ENCODE measurements around the gene PLCB4. TPM values are rescaled to one million over a fixed set of nuclear protein-coding genes. Genes with fewer than 3 reads are reported as not detected.

PLCB4 gene
- total and polyA plus RNA-seq, 4 experiments from 2014 or later, result not detected

GRCh38 chr20:9025643-9026042 is 43.2 kb upstream of the PLCB4 start:
- no peak overlapping the region for H3K4me3 ChIP-seq (ENCODE audit: low read length in 2 of 2)
- H3K27me3 Mint-ChIP-seq, result no peaks in the 10 kb centered on the region
- CTCF ChIA-PET (ENCODE audit: partially characterized antibody), result no interaction called here
- H3K36me3 ChIP-seq (ENCODE audit: insufficient read depth, low read length), result no peaks in the 10 kb centered on the region
- H3K27ac ChIP-seq (ENCODE audit: low read depth, low read length), result no peak overlapping the region
- no peaks in the 10 kb centered on the region for H3K9me3 ChIP-seq (ENCODE audit: control insufficient read depth in 1 of 2, low read length in 2 of 2)
- intact Hi-C loops (cut with micrococcal nuclease), result no loop called here
- H3K27me3 ChIP-seq (ENCODE audit: insufficient read depth, low read length), result no peaks in the 10 kb centered on the region
- H3K4me3 Mint-ChIP-seq, result no peak overlapping the region
- no peak for DNase-seq
- no peaks in the 10 kb centered on the region for H3K4me1 Mint-ChIP-seq
- POLR2A ChIA-PET (ENCODE audit: partially characterized antibody), result no interaction called here
- H3K36me3 Mint-ChIP-seq, result no peaks in the 10 kb centered on the region
- H3K9me3 Mint-ChIP-seq, result peaks cover 0 to 16% (median 5%) of the 10 kb centered on the region in 8 donors
- H3K27ac Mint-ChIP-seq, result no peak overlapping the region
- no peaks in the 10 kb centered on the region for H3K4me1 ChIP-seq (ENCODE audit: insufficient read depth, low read length)

- no peaks in the 10 kb centered on the region for H3K27me3 Mint-ChIP-seq
- Histone ChIP-seq H3K27ac (ENCODE audit: low read depth, low read length) (no peak overlapping the region), H3K27me3 (ENCODE audit: insufficient read depth, low read length) (no peaks in the 10 kb centered on the region), H3K4me1 (ENCODE audit: insufficient read depth, low read length) (no peaks in the 10 kb centered on the region), H3K36me3 (ENCODE audit: insufficient read depth, low read length) (no peaks in the 10 kb centered on the region), H3K9me3 (ENCODE audit: control insufficient read depth in 1 of 2, low read length in 2 of 2) (no peaks in the 10 kb centered on the region), H3K4me3 (ENCODE audit: low read length in 2 of 2) (no peak overlapping the region)
- POLR2A ChIA-PET (ENCODE audit: partially characterized antibody), result no interaction called here
- CTCF ChIA-PET (ENCODE audit: partially characterized antibody), result no interaction called here
- no peak for DNase-seq
- intact Hi-C loops (cut with micrococcal nuclease), result no loop called here
- H3K9me3 Mint-ChIP-seq, result peaks cover 0 to 19% (median 5%) of the 10 kb centered on the region in 8 donors
- no peaks in the 10 kb centered on the region for H3K4me1 Mint-ChIP-seq
- no peak overlapping the region for H3K4me3 Mint-ChIP-seq
- no peak overlapping the region for H3K27ac Mint-ChIP-seq
- H3K36me3 Mint-ChIP-seq, result no peaks in the 10 kb centered on the region
These were observed 41.3 kb upstream of the PLCB4 start for GRCh38 chr20:9027626-9028025.

GRCh38 chr20:9028419-9028818 is 40.5 kb upstream of the PLCB4 start:
- H3K4me3 Mint-ChIP-seq, result no peak overlapping the region

GRCh38 chr20:9031991-9032390 is 36.9 kb upstream of the PLCB4 start:
- Histone ChIP-seq H3K9me3 (ENCODE audit: control insufficient read depth in 1 of 2, low read length in 2 of 2) (no peaks in the 10 kb centered on the region), H3K4me1 (ENCODE audit: insufficient read depth, low read length) (no peaks in the 10 kb centered on the region), H3K36me3 (ENCODE audit: insufficient read depth, low read length) (no peaks in the 10 kb centered on the region), H3K27ac (ENCODE audit: low read depth, low read length) (no peak overlapping the region), H3K27me3 (ENCODE audit: insufficient read depth, low read length) (no peaks in the 10 kb centered on the region), H3K4me3 (ENCODE audit: low read length in 2 of 2) (no peak overlapping the region)
- no peak overlapping the region for H3K4me3 Mint-ChIP-seq
- ChIA-PET CTCF (ENCODE audit: partially characterized antibody) (no interaction called here), POLR2A (ENCODE audit: partially characterized antibody) (no interaction called here)
- H3K9me3 Mint-ChIP-seq, result peaks cover 0 to 16% (median 5%) of the 10 kb centered on the region in 8 donors
- H3K4me1 Mint-ChIP-seq, result no peaks in the 10 kb centered on the region
- intact Hi-C loops (cut with micrococcal nuclease), result no loop called here
- H3K27me3 Mint-ChIP-seq, result no peaks in the 10 kb centered on the region
- no peak overlapping the region for H3K27ac Mint-ChIP-seq
- no peak for DNase-seq
- H3K36me3 Mint-ChIP-seq, result no peaks in the 10 kb centered on the region

More at GRCh38 chr20:9028419-9028818, 40.5 kb upstream of the PLCB4 start:
- Mint-ChIP-seq H3K27me3 (no peaks in the 10 kb centered on the region), H3K36me3 (no peaks in the 10 kb centered on the region), H3K27ac (no peak overlapping the region), H3K4me1 (no peaks in the 10 kb centered on the region), H3K9me3 (peaks cover 0 to 22% (median 8%) of the 10 kb centered on the region in 8 donors)
- no peaks in the 10 kb centered on the region for H3K27me3 ChIP-seq (ENCODE audit: insufficient read depth, low read length)
- ChIA-PET POLR2A (ENCODE audit: partially characterized antibody) (no interaction called here), CTCF (ENCODE audit: partially characterized antibody) (no interaction called here)
- DNase-seq, result no peak
- no peaks in the 10 kb centered on the region for H3K9me3 ChIP-seq (ENCODE audit: control insufficient read depth in 1 of 2, low read length in 2 of 2)
- no peak overlapping the region for H3K4me3 ChIP-seq (ENCODE audit: low read length in 2 of 2)
- H3K4me1 ChIP-seq (ENCODE audit: insufficient read depth, low read length), result no peaks in the 10 kb centered on the region
- no peaks in the 10 kb centered on the region for H3K36me3 ChIP-seq (ENCODE audit: insufficient read depth, low read length)
- intact Hi-C loops (cut with micrococcal nuclease), result no loop called here
- H3K27ac ChIP-seq (ENCODE audit: low read depth, low read length), result no peak overlapping the region

DNA sequence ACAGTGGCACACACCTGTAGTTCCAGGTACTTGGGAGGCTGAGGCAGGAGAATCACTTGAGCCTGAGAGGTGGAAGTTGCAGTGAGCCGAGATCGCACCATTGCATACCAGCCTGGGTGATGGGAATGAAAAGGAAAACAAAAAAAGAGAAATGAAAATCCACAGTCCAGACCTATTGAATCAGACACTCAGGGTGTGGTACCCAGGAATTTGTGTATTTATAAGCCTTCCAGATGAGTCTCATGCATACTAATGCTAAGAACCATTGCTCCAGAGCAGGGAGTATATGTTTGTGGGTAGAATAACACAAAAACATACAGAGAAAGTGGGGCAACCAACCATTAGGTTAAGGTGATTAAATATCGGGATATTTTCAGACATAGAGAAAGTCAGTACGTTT is 36.1 kb upstream of the PLCB4 start:
- POLR2A ChIA-PET (ENCODE audit: partially characterized antibody), result no interaction called here
- H3K4me3 ChIP-seq (ENCODE audit: low read length in 2 of 2), result no peak overlapping the region
- H3K27ac ChIP-seq (ENCODE audit: low read depth, low read length), result no peak overlapping the region
- H3K9me3 Mint-ChIP-seq, result peaks cover 0 to 22% (median 7%) of the 10 kb centered on the region in 8 donors
- intact Hi-C loops (cut with micrococcal nuclease), result no loop called here
- no peaks in the 10 kb centered on the region for H3K36me3 ChIP-seq (ENCODE audit: insufficient read depth, low read length)
- no peaks in the 10 kb centered on the region for H3K4me1 ChIP-seq (ENCODE audit: insufficient read depth, low read length)
- H3K4me3 Mint-ChIP-seq, result no peak overlapping the region
- no peaks in the 10 kb centered on the region for H3K4me1 Mint-ChIP-seq
- no peaks in the 10 kb centered on the region for H3K36me3 Mint-ChIP-seq
- no peaks in the 10 kb centered on the region for H3K27me3 ChIP-seq (ENCODE audit: insufficient read depth, low read length)
- CTCF ChIA-PET (ENCODE audit: partially characterized antibody), result no interaction called here
- H3K27ac Mint-ChIP-seq, result no peak overlapping the region
- no peak for DNase-seq
- no peaks in the 10 kb centered on the region for H3K27me3 Mint-ChIP-seq
- no peaks in the 10 kb centered on the region for H3K9me3 ChIP-seq (ENCODE audit: control insufficient read depth in 1 of 2, low read length in 2 of 2)

- POLR2A ChIA-PET (ENCODE audit: partially characterized antibody), result no interaction called here
- Mint-ChIP-seq H3K4me1 (no peaks in the 10 kb centered on the region), H3K27ac (no peak overlapping the region), H3K36me3 (no peaks in the 10 kb centered on the region), H3K4me3 (no peak overlapping the region), H3K27me3 (no peaks in the 10 kb centered on the region), H3K9me3 (peaks cover 0 to 19% (median 6%) of the 10 kb centered on the region in 8 donors)
- no peaks in the 10 kb centered on the region for H3K36me3 ChIP-seq (ENCODE audit: insufficient read depth, low read length)
- no peaks in the 10 kb centered on the region for H3K27me3 ChIP-seq (ENCODE audit: insufficient read depth, low read length)
- no peak overlapping the region for H3K4me3 ChIP-seq (ENCODE audit: low read length in 2 of 2)
- DNase-seq, result no peak
- CTCF ChIA-PET (ENCODE audit: partially characterized antibody), result no interaction called here
- H3K27ac ChIP-seq (ENCODE audit: low read depth, low read length), result no peak overlapping the region
- no peaks in the 10 kb centered on the region for H3K4me1 ChIP-seq (ENCODE audit: insufficient read depth, low read length)
- H3K9me3 ChIP-seq (ENCODE audit: control insufficient read depth in 1 of 2, low read length in 2 of 2), result no peaks in the 10 kb centered on the region
- intact Hi-C loops (cut with micrococcal nuclease), result no loop called here
These were observed 33.8 kb upstream of the PLCB4 start for GRCh38 chr20:9035126-9035525.

DNA sequence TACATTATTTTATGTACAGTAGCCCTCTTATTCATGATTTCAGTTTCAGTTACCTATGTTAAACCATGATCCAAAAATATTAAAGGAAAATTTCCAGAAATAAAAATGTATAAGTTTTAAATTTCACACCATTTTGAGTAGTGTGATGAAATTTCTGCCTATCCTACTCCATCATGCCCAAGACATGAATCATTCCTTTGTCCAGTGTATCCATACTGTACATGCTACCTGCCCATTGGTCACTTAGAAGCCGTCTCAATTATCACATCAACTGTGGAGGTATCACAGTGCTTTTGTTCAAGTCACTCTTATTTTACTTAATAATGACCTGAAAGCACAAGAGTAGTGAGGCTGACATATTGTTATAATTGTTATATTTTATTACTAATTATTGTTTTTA is 32.3 kb upstream of the PLCB4 start:
- H3K4me1 Mint-ChIP-seq, result no peaks in the 10 kb centered on the region
- Histone ChIP-seq H3K27me3 (ENCODE audit: insufficient read depth, low read length) (no peaks in the 10 kb centered on the region), H3K36me3 (ENCODE audit: insufficient read depth, low read length) (no peaks in the 10 kb centered on the region), H3K4me1 (ENCODE audit: insufficient read depth, low read length) (no peaks in the 10 kb centered on the region), H3K4me3 (ENCODE audit: low read length in 2 of 2) (no peak overlapping the region), H3K9me3 (ENCODE audit: control insufficient read depth in 1 of 2, low read length in 2 of 2) (no peaks in the 10 kb centered on the region), H3K27ac (ENCODE audit: low read depth, low read length) (no peak overlapping the region)
- POLR2A ChIA-PET (ENCODE audit: partially characterized antibody), result no interaction called here
- H3K36me3 Mint-ChIP-seq, result no peaks in the 10 kb centered on the region
- H3K9me3 Mint-ChIP-seq, result peaks cover 0 to 17% (median 6%) of the 10 kb centered on the region in 8 donors
- no peaks in the 10 kb centered on the region for H3K27me3 Mint-ChIP-seq
- H3K27ac Mint-ChIP-seq, result no peak overlapping the region
- H3K4me3 Mint-ChIP-seq, result no peak overlapping the region
- no peak for DNase-seq
- intact Hi-C loops (cut with micrococcal nuclease), result no loop called here
- CTCF ChIA-PET (ENCODE audit: partially characterized antibody), result no interaction called here
